Suppressor macrophage (primary cell): Measurements from ENCODE around the gene HSF4.
"Not testable (repeated sequence)": the region's sequence is repeated elsewhere in the genome, so short reads cannot be mapped to it uniquely, and the experiment has no call there.

Experiments used
- DNase-seq, 4 experiments: peaks; one replicate each; pipeline ENCODE4 v3.0.0-alpha.2; 2020 to 2022
- total RNA-seq, 17 experiments: gene quantifications; one replicate each; lab custom pipeline; 2026; ENCODE audit warnings: mixed read lengths in 6 of 17, inconsistent platforms in 3 of 17; lab: John Stamatoyannopoulos, UW

The HSF4 gene, protein sequence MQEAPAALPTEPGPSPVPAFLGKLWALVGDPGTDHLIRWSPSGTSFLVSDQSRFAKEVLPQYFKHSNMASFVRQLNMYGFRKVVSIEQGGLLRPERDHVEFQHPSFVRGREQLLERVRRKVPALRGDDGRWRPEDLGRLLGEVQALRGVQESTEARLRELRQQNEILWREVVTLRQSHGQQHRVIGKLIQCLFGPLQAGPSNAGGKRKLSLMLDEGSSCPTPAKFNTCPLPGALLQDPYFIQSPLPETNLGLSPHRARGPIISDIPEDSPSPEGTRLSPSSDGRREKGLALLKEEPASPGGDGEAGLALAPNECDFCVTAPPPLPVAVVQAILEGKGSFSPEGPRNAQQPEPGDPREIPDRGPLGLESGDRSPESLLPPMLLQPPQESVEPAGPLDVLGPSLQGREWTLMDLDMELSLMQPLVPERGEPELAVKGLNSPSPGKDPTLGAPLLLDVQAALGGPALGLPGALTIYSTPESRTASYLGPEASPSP
- total RNA-seq: 0.71 to 5.5 (median 2.2) reads per million in 17 experiments

DNA sequence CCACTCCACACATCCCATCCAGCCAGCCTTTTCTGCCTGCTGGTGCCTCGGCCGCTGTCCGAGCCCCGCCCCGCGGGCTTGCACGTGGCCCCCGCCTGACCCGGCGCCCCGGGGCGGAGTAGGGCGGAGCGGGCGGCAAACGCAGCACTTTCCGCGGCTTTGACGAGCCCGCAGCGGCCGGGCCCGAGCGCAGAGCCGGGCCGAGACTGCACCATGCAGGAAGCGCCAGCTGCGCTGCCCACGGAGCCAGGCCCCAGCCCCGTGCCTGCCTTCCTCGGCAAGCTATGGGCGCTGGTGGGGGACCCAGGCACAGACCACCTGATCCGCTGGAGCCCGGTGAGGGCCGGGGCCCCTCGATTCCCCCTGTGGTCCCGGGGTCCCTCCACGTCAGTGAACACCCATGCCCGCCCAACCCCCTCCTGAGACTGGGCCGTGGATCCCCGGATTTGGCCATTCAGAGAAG lies at the start of gene HSF4:
HSF4 (plus strand) TSS at position 147 of the 463 bp plus-strand sequence; CDS start at position 214, 67 bp downstream.
- DNase-seq: peak; percentile 80 to 94 (median 88)

DNA sequence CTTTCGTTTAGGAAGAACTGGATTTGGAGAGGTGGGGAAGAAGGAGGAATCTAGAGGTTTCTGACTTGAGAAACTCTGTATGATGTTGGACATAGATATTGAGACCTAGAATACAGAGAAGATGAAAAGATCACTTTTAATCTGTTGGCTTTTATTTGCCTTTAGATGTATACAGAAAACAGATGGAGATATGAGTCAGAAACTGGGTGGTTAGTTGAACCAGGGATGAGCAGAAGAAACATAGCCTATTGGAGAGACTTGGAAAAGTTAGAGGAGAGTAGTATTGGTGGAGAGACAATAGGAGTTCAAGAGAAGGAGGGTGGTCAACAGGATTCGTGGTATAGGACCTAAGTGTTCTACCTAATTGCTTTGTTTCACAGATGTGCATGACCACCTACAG lies 49.8 kb upstream of the HSF4 start:
- DNase-seq: no peak

DNA sequence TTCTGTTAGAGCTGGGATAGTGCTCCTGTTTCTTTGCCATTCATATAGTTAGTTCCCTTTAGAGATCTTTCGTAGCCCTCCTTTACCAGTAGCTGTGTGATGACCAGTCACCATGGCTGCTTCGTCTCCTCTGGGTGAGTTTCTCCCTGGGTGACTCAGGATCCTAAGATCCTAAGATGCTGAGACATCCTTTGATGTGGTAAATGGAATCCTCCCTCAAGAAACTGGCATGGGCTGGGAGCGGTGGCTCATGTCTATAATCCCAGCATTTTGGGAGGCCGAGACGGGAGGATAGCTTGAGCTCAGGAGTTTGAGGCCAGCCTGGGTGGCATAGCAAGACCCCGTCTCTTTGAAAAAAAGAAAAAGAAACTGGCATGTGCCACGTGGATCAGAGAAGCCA lies 48.9 kb upstream of the HSF4 start:
- peak; percentile 66 to 87 (median 74) for DNase-seq

DNA sequence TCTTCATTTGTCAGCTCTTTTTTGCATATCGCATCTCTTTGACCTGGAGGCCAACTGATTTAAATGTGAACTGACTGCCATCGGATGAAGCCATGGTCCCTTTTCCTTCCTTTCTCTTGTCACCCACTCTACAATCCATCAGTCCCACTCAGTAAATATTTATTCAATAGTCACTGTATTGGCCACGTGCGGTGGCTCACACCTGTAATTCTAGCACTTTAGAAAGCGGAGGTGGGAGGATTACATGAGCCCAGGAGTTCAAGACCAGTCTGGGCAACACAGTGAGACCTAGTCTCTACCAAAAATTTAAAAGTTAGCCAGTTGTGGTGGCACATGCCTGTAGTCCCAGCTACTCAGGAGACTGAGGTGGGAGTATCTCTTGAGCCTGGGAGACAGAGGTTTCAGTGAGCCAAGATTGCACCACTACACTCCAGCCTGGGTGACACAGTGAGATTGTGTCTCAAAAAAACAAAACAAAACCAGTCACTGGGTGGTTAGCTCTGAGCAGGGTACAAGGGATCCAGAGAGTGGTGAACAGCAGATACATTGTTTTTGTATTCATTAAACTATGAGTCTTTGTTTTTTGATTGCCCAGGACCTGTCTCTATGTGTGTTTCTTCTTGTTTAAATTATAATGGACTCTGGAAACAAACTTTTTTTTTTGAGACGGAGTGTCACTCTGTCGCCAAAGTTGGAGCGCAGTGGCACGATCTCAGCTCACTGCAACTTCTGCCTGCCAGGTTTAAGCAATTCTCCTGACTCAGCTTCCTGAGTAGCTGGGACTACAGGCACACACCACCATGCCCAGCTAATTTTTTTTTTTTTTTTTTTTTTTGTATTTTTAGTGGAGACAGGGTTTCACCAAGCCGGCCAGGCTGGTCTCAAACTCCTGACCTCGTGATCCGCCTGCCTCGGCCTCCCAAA lies 47.9 kb upstream of the HSF4 start:
- peak; percentile 28 to 52 (median 42) for DNase-seq

DNA sequence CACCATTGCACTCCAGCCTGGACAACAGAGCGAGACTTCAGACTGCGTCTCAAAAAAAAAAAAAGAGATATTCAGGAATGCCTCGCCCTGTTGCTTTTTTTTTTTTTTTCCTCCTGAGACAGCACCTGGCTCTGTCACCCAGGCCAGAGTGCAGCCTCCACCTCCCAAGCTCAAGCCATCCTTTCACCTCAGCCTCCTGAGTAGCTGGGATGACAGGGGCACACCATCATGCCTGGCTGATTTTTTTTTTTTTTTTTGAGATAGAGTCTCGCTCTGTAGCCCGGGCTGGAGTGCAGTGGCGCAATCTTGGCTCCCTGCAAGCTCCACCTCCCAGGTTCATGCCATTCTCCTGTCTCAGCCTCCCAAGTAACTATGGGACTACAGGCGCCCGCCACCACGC lies 46.8 kb upstream of the HSF4 start:
- no peak for DNase-seq

DNA sequence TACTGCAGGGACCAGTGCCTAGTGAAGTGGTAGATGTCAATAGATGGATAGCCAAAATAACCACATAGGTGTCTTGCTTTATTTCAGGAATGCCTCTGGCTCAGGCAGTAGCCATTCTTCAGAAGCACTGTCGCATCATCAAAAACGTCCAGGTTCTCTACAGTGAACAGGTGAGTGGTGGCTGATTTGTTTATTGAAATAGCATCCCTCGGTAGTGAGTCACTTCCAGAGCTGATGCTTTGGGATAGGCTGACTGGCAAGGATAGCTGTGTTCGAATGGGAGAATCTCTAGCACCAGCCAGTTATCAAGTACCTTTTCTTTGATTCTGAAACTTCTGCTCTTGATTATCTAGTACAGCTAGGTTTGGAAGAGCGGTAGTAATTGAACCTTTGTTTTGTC lies 44.5 kb upstream of the HSF4 start:
- DNase-seq: no peak

DNA sequence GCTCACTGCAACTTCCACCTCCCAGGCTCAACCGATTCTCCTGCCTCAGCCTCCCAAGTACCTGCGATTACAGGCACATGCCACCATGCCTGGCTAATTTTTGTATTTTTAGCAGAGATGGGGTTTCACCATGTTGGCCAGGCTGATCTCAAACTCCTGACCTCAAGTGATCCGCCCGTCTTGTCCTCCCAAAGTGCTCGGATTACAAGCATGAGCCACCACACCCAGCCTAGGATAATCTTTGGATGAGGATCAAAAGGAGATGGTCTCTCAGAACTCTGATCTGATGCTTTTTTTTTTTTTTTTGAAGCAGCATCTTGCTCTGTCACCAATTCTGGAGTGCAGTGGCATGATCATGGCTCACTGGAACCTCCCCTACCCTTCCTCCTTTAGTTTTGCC lies 41.7 kb upstream of the HSF4 start:
- not testable (repeated sequence) for DNase-seq

DNA sequence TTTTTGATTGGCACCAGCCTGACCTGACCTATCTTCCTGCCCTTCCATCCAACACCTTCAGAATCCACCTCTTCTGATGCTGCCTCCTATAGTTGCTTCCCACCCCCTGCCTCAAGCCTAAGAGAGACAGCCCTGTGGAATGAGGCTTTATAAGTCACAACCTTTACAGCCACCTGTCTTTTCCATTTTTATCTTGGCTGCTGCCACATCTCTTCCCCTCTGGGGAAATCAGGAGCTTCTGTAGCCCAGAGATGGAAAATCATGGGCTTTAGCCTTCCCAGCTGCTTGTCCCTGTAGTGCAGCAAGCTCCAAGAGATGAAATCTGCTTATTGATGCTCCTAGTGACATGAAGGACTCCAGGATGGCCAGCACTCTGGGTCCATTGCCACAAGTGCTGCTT lies 36.1 kb upstream of the HSF4 start:
- DNase-seq: no peak

DNA sequence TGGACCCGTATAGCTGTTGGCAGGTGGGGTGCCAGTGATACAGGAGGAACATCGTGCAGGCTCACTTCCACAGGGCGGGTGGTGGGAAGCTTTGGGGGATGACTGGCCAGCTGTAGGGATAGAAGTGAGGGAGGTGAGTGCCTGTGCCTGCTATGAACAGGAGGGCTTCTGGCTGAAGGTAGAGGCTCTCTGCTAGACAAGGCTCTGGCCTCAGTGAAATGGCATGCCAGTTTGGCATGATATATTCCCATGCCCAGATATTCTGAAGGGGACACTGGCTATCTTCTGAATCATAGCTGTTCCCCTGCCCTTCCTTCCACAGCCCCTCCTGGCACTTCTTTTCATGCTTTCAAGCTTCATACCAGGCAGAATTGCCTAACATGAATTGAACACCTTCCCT lies 35.7 kb upstream of the HSF4 start:
- no peak for DNase-seq

DNA sequence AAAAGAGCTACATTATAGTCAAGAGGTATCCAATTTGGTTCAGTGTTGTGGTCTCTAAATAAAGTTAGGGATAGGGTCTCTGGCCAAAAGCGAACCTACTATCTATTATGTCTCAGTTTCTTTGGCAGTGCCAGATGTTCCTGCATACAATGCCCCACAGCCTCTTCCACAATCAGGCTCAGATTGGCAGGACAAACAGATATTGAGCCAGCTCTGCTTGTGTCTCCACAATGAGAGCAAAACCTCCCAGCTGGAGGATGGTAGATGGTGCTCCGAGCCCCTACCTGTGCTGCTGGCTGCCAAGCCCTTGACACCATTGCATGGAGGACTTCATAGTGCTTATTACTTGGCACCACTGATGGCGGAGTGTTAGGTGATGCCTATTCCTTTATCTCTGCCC lies 35.1 kb upstream of the HSF4 start:
- no peak for DNase-seq

DNA sequence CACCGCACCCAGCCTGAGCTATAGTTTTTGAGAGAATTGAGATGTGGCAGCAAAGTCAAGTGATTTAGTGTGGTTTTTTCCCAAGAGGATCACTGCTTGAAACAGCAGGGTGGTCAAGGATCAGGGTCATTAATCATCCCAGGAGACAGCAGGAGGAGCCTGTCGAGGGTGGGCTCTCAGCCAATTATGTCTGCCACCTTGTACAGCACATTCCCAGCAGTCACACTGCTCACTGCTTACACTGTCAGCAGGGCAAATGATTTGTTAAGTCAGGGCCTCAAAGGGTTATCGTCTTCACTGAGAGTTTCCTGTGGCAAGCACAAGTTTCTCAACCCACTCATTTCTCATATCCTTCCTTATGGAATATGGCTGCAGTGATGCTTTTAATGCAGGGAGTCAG lies 26.9 kb upstream of the HSF4 start:
- DNase-seq: no peak

DNA sequence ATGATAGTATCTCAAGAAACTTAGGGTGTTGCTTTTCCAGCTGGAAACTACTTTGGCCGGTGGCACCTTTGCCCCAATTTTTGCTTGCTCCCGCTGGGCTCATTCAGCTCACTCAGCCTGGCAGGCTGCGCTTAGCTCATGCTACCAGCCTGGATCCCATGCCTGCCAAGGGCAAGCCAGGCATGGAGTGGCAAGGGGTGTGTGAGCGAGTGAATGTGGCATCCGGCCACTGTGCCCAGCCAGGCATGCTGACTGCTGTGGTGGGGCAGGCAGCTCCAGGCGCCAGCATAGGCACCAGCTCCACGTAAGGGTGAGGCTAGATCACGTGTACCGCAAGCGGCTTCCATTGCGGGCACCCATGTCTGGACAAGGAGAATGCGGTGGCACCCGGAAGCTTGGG lies 23.2 kb upstream of the HSF4 start:
- no peak for DNase-seq

DNA sequence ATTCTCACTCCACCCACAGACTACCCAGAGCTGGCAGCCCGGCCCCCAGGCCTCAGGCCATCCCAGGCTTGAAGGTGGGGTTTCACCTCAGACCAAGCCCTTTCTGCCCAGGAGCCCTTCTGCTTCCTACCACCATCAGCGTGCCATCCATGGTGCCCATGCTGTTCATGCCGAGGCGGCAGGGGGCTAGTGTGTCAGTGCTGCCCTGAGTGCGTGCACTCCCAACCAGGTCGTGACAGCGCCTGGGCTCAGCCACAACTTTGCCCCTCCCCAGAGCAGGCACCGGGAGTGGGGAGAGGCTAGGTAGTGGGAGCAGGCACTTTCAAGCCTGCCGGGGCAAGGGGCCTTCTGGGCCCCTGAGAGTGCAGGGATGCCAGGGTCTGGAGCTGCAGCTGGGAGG lies 22.2 kb upstream of the HSF4 start:
- DNase-seq: no peak

DNA sequence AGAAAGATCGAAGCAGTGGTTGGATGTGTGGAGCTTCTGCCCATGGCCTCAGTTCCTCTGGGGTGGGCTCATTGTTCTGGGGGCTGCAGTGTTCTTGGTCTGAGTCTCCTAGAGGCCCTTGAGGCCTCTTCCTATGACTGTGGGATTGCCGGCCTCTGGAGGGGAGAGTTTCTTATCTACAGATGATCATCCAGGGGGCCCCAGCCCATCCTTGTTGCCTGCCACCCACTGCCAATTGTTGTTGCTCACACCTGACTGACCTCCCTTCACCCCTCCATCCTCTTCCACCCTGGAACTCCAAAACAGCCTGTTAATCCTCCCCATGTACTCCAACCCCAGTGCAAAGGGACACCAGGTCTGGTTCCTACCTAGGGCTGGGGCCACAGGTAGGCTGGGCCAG lies 19.6 kb upstream of the HSF4 start:
- no peak for DNase-seq

DNA sequence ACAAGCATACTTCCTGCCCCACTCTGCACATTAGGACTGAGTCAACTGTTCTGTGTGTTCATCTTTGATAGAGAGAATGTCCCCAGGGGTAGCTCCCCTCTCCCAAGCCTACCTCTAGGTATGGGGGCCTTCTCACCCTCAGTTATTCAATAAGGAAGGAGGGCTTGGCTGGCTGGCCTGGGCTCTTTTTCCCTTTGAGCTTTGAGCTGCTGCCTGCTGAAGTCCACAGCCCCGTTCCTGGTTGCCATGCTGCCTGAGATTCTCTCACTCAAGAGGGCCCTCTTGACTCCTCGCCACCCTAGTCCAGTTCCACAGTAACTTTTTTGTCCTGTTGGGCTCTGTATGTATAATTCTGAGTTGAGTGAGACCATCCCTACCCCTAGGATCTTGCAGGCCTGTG lies 18.8 kb upstream of the HSF4 start:
- no peak for DNase-seq

DNA sequence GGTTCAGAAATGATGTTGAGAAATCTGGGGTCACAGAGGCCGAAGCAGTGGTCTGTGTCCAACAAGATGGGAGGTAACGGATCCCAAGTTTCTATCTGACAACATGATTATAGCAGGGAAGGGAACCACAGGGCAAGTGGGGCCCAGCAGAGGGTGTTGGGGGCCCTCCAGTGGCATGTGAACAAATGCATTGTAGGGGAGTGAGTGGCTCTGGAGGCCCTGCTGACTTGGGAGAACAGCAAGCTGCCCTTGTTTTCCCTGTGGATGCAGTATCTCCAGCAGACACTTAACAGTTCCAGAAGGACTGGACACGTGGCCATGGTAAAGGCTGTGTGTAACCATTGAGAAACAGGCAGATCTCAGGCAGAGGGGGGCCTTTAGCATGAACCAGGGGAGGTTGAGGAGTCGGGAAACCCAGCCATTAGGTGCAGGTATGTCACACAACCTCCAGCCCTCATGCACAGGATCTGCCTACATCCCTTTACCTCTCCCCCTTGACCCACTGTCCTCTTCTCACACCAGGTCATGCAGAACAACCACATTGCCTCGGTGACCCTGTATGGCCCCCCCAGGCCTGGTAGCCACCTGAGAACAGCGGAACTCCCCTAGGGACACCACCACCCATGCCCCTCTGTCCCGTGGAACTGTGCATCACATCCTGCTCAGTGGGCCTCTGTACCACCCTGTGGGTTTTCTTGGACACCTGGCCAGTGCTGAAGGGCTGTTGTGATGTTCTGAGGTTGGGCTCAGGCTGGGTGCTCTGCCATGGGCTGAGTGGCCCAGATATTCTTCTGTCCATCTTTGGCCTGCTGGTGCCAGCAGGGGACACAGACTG lies 17.8 kb upstream of the HSF4 start:
- no peak for DNase-seq

DNA sequence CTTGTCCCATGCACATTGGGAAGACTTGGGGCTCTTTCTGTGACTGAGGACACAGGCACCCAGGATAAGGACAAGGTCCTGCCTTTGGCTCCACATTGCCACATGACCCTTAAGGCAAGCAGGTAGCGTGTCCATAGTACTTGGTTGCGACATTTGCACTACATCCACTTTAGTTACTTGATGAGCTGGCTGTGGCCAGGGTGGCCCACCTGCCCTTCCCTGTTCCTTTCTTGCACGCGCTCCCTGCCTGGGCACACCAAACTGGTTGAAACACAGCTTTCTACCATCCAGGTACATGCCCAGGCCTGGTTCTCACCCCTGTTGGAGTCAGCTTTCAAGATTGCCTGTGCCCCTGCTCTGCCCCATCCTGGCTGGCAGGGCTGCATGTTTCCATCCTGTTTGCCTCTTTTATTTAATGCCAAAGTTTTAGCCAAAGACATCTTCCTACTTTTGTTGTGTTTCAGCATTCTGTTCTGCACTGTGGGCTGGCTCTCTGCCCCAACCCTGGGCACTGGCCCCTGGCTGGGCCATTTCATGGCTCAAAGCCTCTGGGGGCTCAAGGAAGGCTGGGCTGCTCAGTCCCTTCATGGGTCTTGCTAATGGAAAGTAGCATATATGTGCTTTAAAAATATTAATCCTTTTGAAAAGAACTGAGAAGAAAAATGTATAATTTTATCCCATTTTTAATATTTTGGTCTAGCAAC lies 17.0 kb upstream of the HSF4 start:
- no peak for DNase-seq

DNA sequence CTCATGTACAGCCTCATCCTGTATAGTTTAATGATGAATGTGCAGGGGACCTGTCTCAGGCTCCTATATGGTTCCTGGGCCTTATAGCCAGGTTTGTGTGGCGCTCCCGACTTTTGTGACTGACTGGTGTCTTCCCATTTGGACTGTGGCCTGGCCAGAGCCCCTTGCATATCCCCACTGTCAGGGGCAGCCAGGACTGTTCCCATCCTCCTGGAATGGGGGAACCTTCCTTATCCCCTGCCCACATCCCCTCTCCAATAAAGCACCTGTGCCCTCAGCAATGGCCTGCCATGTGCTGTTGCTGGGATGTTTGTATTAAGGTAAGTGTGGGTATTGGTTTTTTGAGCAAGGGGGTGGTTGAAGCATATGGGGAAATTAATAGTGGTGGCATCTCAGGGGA lies 16.3 kb upstream of the HSF4 start:
- DNase-seq: no peak

DNA sequence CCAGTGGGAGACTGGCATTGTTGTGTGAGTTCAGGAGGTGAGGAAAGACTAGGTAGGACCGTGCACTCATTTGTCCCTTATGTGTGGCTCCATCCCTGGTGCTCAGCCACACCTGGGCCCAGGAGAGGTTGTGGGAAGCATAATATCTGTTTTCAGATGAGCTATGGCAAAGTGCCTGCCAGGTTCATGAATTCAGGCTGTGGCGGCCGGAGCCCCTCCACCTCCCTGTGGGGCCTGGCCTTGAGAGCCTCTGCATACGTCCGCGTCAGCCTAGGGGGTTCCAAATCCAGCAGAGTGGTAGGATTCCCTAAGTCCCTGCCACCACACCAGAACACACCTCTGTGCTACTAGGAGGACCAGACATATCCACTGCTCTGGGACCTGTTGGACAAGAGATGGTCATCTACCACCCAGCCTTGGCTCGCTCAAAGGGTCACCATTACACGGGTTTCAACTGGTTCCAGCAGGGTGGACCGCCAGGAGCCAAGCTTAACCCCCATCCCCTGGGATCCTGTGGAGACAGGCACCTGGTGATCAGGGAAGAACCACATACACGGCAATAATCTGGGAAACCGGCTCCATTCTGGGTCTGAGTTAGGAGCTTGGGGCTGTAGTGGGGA lies 15.8 kb upstream of the HSF4 start:
- DNase-seq: no peak

DNA sequence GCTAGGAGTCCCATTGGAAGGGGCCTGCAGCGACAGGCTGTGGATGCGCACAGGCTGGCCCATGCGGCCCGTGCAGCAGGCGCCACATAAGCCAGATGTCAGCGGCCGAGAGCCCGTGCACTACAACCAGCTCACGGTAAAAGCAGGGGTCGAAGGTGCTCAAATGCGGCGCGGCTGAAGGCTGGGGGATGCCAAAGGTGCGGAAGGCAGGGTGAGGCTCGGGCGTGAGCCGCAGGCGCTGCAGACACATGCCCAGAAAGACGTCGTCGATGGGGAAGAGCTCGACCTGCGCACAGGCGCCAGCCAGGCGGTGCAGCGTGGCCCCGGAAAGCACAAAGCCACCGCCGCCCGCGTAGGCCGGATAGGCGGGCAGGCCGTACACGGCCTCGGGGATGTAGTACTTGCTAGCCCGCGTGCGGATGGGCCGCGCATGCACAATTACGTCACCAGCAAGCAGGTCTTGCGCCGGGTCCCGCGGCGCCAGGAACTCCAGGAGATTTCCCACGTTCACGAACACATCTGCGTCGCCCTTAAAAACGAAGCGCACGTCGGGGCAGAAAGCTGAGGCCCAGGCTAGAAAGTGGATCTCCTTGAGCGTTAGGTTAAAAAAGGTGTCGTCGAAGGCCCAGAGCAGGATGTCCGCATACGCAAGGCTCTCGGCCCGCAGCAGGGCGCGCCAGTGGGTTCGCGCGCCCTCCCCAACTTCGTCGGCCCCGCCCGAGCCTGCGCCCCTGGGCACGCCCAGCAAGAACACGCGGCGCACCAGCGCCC lies 15.1 kb upstream of the HSF4 start:
- no peak for DNase-seq
